GM18951 (cell line): ENCODE results near the gene PRDX5.

Experiments used
- POLR2A ChIP-seq: IDR thresholded peaks from 4 replicates; pipeline ENCODE4 v1.6.1; 2011; ENCODE audit warnings: mild to moderate bottlenecking; ENCODE audit not compliant: insufficient read length, insufficient read depth; ENCODE audit errors: extremely low read depth
- in situ Hi-C: fragments of 300-500 bp; cut with MboI; formaldehyde crosslinking; loops from one replicate; pipeline ENCODE4 v1.12.0; 2022; ENCODE audit warnings: low sequenced_read_pairs, mixed read lengths, inconsistent platforms; ENCODE audit not compliant: unreplicated experiment

The PRDX5 gene

GRCh38 chr11:64369440-64370421 lies 51.8 kb downstream of the PRDX5 start:
- no peak for TF ChIP-seq POLR2A
- in situ Hi-C loops: no loop called here

DNA sequence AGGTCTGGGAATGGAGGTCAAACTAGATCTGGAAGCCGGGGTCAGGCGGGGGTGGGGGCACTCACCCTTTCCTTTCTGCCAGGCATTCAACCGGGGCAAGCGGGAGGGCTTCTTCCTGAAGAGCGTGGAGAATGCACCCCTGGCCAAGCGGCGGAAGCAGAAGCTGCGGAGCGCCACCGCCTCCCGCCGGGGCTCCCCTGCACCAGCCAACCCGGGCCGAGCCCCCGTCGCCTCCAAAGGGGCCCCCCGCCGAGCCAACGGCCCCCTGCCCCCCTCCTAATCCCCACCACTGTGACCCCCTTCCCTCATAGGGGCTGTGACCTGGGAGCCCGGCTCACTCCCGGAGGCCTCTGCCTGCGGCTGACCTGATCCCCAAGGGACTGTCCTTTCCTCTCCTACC lies 53.3 kb downstream of the PRDX5 start:
- no peak for TF ChIP-seq POLR2A
- in situ Hi-C loops: no loop called here
